Keratinocyte (primary cell): ENCODE data around the gene HKDC1.

Experiments used
- EZH2 ChIP-seq: IDR thresholded peaks from one replicate; pipeline ENCODE4 v1.6.1; 2012; ENCODE audit warnings: inconsistent platforms, mild to moderate bottlenecking, low read length, moderate library complexity
- TF ChIP-seq, protein P1 (sequence below), 3 experiments: IDR thresholded peaks in 1 of 3; conservative IDR thresholded peaks in 1 of 3; optimal IDR thresholded peaks in 1 of 3; 2 replicates in 2 of 3; 3 replicates in 1 of 3; pipeline versions ENCODE3 to v1.5.1; 2011; ENCODE audit warnings: low read length in 3 of 3, mild to moderate bottlenecking in 3 of 3, moderate library complexity in 2 of 3, control low read depth in 1 of 3, inconsistent platforms in 1 of 3; ENCODE audit not compliant: insufficient read depth in 2 of 3; ENCODE audit errors: extremely low read depth in 1 of 3

DNA sequence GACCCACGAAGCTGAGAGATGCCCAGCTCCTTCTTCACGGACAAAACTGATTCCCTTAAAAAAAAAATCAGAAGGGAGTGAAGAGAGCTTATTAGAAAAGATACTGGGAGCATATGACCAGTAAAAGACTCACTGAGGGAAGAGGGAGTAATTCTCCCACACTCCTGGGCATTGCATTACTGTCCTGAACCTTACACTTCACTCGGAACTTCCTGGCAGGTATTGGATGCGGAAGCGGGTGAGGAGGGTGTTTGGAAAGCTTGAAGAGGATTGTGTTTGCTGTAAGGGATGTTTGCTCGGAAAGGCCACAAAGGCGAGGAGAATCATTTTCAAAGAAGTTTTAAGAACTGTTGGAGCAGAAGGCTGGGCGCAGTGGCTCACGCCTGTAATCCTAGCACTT lies 375 bp downstream of the HKDC1 start:
- TF ChIP-seq, protein P1, sequence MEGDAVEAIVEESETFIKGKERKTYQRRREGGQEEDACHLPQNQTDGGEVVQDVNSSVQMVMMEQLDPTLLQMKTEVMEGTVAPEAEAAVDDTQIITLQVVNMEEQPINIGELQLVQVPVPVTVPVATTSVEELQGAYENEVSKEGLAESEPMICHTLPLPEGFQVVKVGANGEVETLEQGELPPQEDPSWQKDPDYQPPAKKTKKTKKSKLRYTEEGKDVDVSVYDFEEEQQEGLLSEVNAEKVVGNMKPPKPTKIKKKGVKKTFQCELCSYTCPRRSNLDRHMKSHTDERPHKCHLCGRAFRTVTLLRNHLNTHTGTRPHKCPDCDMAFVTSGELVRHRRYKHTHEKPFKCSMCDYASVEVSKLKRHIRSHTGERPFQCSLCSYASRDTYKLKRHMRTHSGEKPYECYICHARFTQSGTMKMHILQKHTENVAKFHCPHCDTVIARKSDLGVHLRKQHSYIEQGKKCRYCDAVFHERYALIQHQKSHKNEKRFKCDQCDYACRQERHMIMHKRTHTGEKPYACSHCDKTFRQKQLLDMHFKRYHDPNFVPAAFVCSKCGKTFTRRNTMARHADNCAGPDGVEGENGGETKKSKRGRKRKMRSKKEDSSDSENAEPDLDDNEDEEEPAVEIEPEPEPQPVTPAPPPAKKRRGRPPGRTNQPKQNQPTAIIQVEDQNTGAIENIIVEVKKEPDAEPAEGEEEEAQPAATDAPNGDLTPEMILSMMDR (optimal IDR thresholded peaks at IDR 0.05 in 1 of 3, IDR thresholded peaks at IDR 0.05 in 1 of 3, conservative IDR thresholded peaks at IDR 0.05 in 1 of 3; ENCODE audit: extremely low read depth in 1 of 3, insufficient read depth in 2 of 3, low read length in 3 of 3) = no peak
- TF ChIP-seq EZH2 = no peak
